ENCODE results near the gene PCDHGA3. TPM values are rescaled to one million over a fixed set of nuclear protein-coding genes. Genes with fewer than 3 reads are reported as not detected.

The PCDHGA3 gene
- total and polyA plus RNA-seq, 2 of the 13 experiments (the other 11 are each of a cell fraction or from before 2014, with no cell fraction given) = 0.05 TPM; not detected in 1

DNA sequence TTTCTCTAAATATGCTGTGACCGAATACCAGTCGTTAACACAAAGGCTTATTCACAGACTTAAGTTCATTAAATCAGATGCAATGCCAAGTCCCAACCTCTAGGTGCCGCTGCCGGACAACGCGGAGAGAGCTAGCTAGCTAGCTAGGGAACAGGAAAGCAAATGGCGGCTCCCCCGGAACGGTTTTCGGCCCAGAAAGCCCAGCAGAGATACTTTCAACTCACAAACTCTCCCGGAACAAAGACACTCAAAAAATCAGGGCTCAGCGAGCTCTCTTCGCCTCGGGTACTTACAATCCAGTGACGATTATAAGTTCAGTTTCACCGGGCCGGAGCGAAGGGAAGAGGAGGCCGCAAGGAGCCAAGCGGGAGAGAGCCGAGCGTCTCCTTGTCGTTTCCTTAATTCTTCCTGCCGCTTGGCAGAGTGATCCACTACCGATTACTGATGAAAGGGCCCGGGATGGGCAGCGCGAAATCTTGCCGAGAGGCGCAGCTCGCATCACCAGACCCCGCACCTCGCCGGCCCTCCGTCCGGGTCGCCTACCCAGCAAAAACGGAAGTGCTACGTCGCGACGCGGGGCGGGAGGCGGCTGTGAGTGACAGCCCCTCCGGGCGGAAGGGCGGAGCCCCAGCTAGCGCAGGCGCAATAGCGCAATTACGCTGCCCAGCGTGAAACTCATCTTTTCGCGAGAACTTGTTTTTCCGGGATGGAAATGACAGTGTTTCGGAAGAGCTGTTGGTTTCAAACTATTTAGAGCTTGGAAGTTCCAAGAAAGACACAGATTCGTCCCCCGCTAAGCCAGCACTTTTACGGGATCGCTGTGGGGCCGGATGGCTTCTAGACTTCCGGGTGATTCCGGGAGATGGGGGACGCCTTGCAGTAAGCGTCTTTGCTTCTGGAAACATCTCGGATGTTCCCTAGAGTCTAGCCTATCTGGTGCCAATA is 23.1 kb upstream of the PCDHGA3 start, which contains the start of gene TAF7 (continued):
- TF ChIP-seq, protein P1, sequence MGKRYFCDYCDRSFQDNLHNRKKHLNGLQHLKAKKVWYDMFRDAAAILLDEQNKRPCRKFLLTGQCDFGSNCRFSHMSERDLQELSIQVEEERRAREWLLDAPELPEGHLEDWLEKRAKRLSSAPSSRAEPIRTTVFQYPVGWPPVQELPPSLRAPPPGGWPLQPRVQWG (CRISPR knock-in tag; IDR thresholded peaks at IDR 0.05; ENCODE audit: borderline replicate concordance, low read depth) = no peak
- no peak for TF ChIP-seq REXO4 (CRISPR knock-in tag; IDR thresholded peaks at IDR 0.05; ENCODE audit: borderline replicate concordance)
- TF ChIP-seq, protein P2, sequence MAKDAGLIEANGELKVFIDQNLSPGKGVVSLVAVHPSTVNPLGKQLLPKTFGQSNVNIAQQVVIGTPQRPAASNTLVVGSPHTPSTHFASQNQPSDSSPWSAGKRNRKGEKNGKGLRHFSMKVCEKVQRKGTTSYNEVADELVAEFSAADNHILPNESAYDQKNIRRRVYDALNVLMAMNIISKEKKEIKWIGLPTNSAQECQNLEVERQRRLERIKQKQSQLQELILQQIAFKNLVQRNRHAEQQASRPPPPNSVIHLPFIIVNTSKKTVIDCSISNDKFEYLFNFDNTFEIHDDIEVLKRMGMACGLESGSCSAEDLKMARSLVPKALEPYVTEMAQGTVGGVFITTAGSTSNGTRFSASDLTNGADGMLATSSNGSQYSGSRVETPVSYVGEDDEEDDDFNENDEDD (CRISPR knock-in tag; IDR thresholded peaks at IDR 0.05; ENCODE audit: borderline replicate concordance) = peak; percentile 67; the same call in 1 of the 2 replicates
- TF ChIP-seq POLR2A (IDR thresholded peaks at IDR 0.05; ENCODE audit: insufficient read depth in 1 of 2, low read depth in 2 of 2, low read length in 2 of 2) = peak; percentile 87 to 95
- TF ChIP-seq TBL1XR1 (IDR thresholded peaks at IDR 0.05; ENCODE audit: borderline replicate concordance, low read length, partially characterized antibody) = no peak
- TF ChIP-seq CENPX (CRISPR knock-in tag; IDR thresholded peaks at IDR 0.05) = no peak
- TF ChIP-seq, protein P3, sequence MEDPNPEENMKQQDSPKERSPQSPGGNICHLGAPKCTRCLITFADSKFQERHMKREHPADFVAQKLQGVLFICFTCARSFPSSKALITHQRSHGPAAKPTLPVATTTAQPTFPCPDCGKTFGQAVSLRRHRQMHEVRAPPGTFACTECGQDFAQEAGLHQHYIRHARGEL (CRISPR knock-in tag; IDR thresholded peaks at IDR 0.05) = no peak
- peak; percentile 76; the same call in 1 of the 2 replicates for TF ChIP-seq NR2C2 (CRISPR knock-in tag; IDR thresholded peaks at IDR 0.05; ENCODE audit: borderline replicate concordance)
- no peak for TF ChIP-seq ZNF354B (CRISPR knock-in tag; IDR thresholded peaks at IDR 0.05)
- peak; percentile 77; the same call in 1 of the 2 replicates for TF ChIP-seq ZC3H13 (CRISPR knock-in tag; IDR thresholded peaks at IDR 0.05)
- TF ChIP-seq ZFP37 (CRISPR knock-in tag; IDR thresholded peaks at IDR 0.05; ENCODE audit: borderline replicate concordance) = 0 out of 2 replicates have a peak, but pooled peaks have one; percentile 73
- no peak for TF ChIP-seq SIN3B (IDR thresholded peaks at IDR 0.05; ENCODE audit: low read length)
- peak; percentile 92 for TF ChIP-seq YY1 (IDR thresholded peaks at IDR 0.05; ENCODE audit: insufficient read depth, insufficient replicate concordance, low read depth, low read length)
- no peak; the same call in 1 of the 2 replicates for TF ChIP-seq KLF15 (CRISPR knock-in tag; IDR thresholded peaks at IDR 0.05; ENCODE audit: borderline replicate concordance)
- no peak for TF ChIP-seq PHF5A (CRISPR knock-in tag; IDR thresholded peaks at IDR 0.05; ENCODE audit: low read depth, unreplicated experiment)
- peak; percentile 39 for TF ChIP-seq ZNF619 (CRISPR knock-in tag; IDR thresholded peaks at IDR 0.05)
- TF ChIP-seq ZNF839 (CRISPR knock-in tag; IDR thresholded peaks at IDR 0.05; ENCODE audit: borderline replicate concordance) = 0 out of 2 replicates have a peak, but pooled peaks have one; percentile 51
- TF ChIP-seq, protein P4, sequence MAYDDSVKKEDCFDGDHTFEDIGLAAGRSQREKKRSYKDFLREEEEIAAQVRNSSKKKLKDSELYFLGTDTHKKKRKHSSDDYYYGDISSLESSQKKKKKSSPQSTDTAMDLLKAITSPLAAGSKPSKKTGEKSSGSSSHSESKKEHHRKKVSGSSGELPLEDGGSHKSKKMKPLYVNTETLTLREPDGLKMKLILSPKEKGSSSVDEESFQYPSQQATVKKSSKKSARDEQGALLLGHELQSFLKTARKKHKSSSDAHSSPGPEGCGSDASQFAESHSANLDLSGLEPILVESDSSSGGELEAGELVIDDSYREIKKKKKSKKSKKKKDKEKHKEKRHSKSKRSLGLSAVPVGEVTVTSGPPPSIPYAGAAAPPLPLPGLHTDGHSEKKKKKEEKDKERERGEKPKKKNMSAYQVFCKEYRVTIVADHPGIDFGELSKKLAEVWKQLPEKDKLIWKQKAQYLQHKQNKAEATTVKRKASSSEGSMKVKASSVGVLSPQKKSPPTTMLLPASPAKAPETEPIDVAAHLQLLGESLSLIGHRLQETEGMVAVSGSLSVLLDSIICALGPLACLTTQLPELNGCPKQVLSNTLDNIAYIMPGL (CRISPR knock-in tag; IDR thresholded peaks at IDR 0.05; ENCODE audit: borderline replicate concordance in 1 of 2, low read depth in 1 of 2) = peak; percentile 78 to 93
- peak; percentile 55; the same call in 1 of the 2 replicates for TF ChIP-seq ZNF709 (CRISPR knock-in tag; IDR thresholded peaks at IDR 0.05)
- TF ChIP-seq SCMH1 (CRISPR knock-in tag; IDR thresholded peaks at IDR 0.05; ENCODE audit: borderline replicate concordance) = no peak
- 0 out of 2 replicates have a peak, but pooled peaks have one; percentile 41 for TF ChIP-seq KDM3A (CRISPR knock-in tag; IDR thresholded peaks at IDR 0.05; ENCODE audit: low read depth)
- peak; percentile 94 for TF ChIP-seq ZNF607 (CRISPR knock-in tag; IDR thresholded peaks at IDR 0.05; ENCODE audit: borderline replicate concordance)
- peak; percentile 68 for TF ChIP-seq RXRA (CRISPR knock-in tag; IDR thresholded peaks at IDR 0.05)
- peak; percentile 65 for TF ChIP-seq AGO1 (IDR thresholded peaks at IDR 0.05; ENCODE audit: low read depth, low read length, poor library complexity, severe bottlenecking)
- peak; percentile 92 for TF ChIP-seq POLR2AphosphoS5 (IDR thresholded peaks at IDR 0.05; ENCODE audit: low read depth, low read length)

Measured in HepG2 (cell line).